VCaP (cell line): ENCODE results near the gene CDKN1A.

Experiments used
- H3K27ac ChIP-seq: fragments of 450-650 bp; 2 replicates; pipeline ENCODE4 v1.5.1; 2017
- CTCF ChIP-seq: fragments of 450-650 bp; conservative IDR thresholded peaks from 2 replicates; pipeline ENCODE4 v1.5.1; 2017; ENCODE audit warnings: mild to moderate bottlenecking, moderate library complexity

The CDKN1A gene

DNA sequence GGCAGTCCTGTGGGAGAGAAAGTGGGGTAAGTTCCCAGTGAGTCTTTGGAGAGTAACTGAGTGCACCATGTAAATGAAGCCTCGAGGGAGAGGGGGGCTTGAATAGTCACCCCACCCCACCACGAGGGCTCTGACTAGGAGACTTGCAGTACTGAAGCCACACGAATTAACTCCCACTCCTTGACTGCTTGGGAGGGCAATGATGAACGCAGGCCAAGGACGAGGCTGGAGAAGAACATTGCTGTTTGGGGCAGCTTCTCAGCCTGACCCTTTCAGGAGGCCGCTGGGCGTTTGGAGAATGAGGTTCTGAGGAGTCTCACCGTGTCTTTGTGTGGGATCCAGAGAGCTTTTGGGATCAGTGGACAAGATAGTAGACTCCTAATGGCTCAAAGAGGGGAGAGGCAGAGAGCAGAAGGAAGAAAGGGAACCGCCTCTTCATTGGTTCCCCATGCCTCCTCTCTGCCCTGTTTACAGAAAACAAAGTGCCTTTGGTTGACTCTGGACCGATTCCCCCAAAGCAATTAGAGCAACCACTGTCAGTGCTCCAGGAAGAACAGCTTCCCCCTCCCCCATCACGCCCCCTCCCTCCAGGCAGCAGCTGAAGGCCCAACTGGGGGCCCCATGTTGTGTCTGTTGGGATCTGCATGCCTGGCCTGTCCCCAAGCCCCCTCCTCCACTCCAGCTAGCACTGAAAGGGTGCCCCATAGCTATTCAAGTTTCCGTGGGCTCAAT is 41.7 kb upstream of the CDKN1A start:
- no peak overlapping the region for H3K27ac ChIP-seq
- no peak for TF ChIP-seq CTCF

GRCh38 chr6:36638579-36638978 is 39.9 kb upstream of the CDKN1A start:
- TF ChIP-seq CTCF: no peak
- no peak overlapping the region for H3K27ac ChIP-seq

DNA sequence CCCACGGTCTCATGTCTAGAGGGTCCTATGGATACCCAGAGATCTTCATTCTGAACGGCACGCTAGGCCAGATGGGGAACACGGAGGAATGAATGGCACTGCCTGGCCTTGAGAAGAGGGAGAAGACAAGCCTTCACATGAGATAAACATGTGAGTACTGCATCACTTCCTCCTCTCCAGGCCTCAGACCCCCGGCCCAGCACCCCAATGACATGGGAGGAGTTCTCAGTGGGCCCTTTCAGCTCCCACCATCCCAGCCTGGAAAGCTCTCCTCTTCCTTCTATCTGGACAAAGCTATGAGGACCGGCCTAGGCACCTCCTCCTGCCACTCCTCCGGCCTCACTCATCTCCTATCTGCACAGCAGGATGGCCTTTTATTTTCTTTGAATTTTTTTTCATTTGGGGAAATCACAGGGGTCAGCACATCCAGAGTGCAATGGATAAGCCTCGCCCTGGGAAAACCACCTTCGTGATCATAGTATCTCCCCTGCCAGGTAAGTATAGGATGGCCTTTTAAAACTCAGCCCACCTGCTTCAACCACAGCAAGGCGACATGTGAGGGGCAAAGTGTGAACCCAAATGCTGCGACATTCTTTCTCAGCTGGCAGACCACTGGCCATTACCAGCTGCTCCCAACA is 39.2 kb upstream of the CDKN1A start:
- no peak overlapping the region for H3K27ac ChIP-seq
- no peak for TF ChIP-seq CTCF

- peak overlapping the region; percentile 60 for H3K27ac ChIP-seq
- no peak for TF ChIP-seq CTCF
Observed at GRCh38 chr6:36641543-36641942, 37.0 kb upstream of the CDKN1A start.

- no peak for TF ChIP-seq CTCF
- H3K27ac ChIP-seq: peak overlapping the region; percentile 42; the same call in 1 of the 2 replicates
Observed at GRCh38 chr6:36642913-36643817, 35.3 kb upstream of the CDKN1A start.

- H3K27ac ChIP-seq: no peak overlapping the region
- TF ChIP-seq CTCF: no peak
Observed at GRCh38 chr6:36643977-36644376, 34.5 kb upstream of the CDKN1A start.

DNA sequence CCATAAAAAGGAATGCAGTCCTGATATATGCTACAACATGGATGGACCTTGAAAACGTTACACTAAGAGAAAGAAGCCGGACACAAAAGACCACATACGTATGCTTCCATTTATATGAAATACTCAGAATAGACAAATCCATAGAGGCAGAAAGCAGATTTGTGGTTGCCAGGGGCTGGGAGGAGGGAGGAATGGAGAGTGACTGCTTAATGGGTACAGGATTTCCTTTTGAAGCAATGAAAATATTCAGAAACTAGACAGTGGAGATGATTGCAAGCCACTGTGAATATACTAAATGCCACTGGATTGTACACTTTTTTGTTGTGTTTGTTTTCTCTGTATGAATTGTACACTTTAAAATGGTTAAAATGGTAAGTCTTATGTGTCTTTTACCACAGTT is 29.4 kb upstream of the CDKN1A start:
- no peak for TF ChIP-seq CTCF
- H3K27ac ChIP-seq: no peak overlapping the region
